Transverse colon (tissue), 4 donors: ENCODE measurements around the gene OLR1. TPM values are rescaled to one million over a fixed set of nuclear protein-coding genes. Genes with fewer than 3 reads are reported as not detected.

Source experiments
- DNase-seq: peaks from one replicate; pipeline ENCODE4 v3.0.0-alpha.2; 2019
- H3K27ac ChIP-seq, 4 donors: fragments of 200-600 bp; sonication (generic); 2 replicates each; pipeline ENCODE4 v1.5.1; 2016 to 2018; ENCODE audit warnings: inconsistent platforms in 4 of 4
- H3K27me3 ChIP-seq: fragments of 200-600 bp; sonication (generic); 2 replicates; pipeline ENCODE4 v1.5.1; 2017; ENCODE audit warnings: inconsistent platforms
- H3K36me3 ChIP-seq, 4 donors: fragments of 200-600 bp; sonication (generic); 2 replicates each; pipeline ENCODE4 v1.5.1; 2017 to 2019; ENCODE audit warnings: inconsistent platforms in 4 of 4
- H3K4me1 ChIP-seq, 4 donors: fragments of 200-600 bp; sonication (generic); 2 replicates each; pipeline ENCODE4 v1.5.1; 2017 to 2020; ENCODE audit warnings: inconsistent platforms in 4 of 4
- H3K4me3 ChIP-seq, 4 donors: fragments of 200-600 bp; sonication (generic); 1 replicate in 1 of 4; 2 replicates in 3 of 4; pipeline versions ENCODE4 v1.5.1 to v1.6.1; 2017 to 2019; ENCODE audit warnings: inconsistent platforms in 4 of 4
- H3K9me3 ChIP-seq, 2 donors: fragments of 200-600 bp; sonication (generic); 2 replicates each; pipeline ENCODE4 v1.5.1; 2017 to 2019; ENCODE audit warnings: inconsistent platforms in 2 of 2
- EP300 ChIP-seq: sonication (generic); formaldehyde crosslinking; IDR thresholded peaks from one replicate; pipeline ENCODE4 v1.6.1; 2017; ENCODE audit warnings: antibody characterized with exemption, low read depth
- POLR2A ChIP-seq: fragments of 450-650 bp; IDR thresholded peaks from one replicate; pipeline ENCODE4 v1.6.1; 2016; ENCODE audit warnings: antibody characterized with exemption, mild to moderate bottlenecking, moderate library complexity
- POLR2AphosphoS5 ChIP-seq, 3 donors: sonication (generic); formaldehyde crosslinking; IDR thresholded peaks; one replicate each; pipeline ENCODE4 v1.6.1; 2016; ENCODE audit warnings: antibody characterized with exemption in 3 of 3
- whole genome bisulfite sequencing, 2 donors: methylation state at CpG; one replicate each; pipeline ENCODE4 v1.1.5; 2018; ENCODE audit warnings: low coverage in 1 of 2; 5-methylcytosine and 5-hydroxymethylcytosine counted together
- in situ Hi-C, 4 donors: fragments of 200-750 bp; cut with MboI; loops; one replicate each; pipeline versions ENCODE4 v1.15.0 to v1.15.1; 2017; ENCODE audit warnings: low sequenced_read_pairs in 3 of 4, low pct_ligation_motif_present in 1 of 4, low pct_unique_long_range_greater_than_20kb in 1 of 4
- intact Hi-C: fragments of 100-400 bp; cut with DNase I; formaldehyde crosslinking; loops from one replicate; pipeline ENCODE4 v1.15.1; 2023; ENCODE audit warnings: low total_unique reads
- total RNA-seq, 4 donors: library from RNA; depleted of rRNA; stranded (reverse); fragments of >200 nt; gene quantifications; one replicate each; pipeline ENCODE4 v1.1.0, GENCODE V29; 2016
- TF ChIP-seq, protein P1 (sequence below), 5 experiments: fragments of 200-600 bp in 3 of 5; fragments of 450-650 bp in 2 of 5; sonication (generic) in 3 of 5; IDR thresholded peaks; 1 replicate in 2 of 5; 2 replicates in 3 of 5; pipeline ENCODE4 v1.5.1; 2016 to 2017; ENCODE audit warnings: antibody characterized with exemption in 5 of 5, inconsistent platforms in 3 of 5, mild to moderate bottlenecking in 2 of 5, moderate library complexity in 1 of 5

Gene OLR1
- total RNA-seq, 4 donors from 2014 or later, result 0.96 TPM; not detected in 3

DNA sequence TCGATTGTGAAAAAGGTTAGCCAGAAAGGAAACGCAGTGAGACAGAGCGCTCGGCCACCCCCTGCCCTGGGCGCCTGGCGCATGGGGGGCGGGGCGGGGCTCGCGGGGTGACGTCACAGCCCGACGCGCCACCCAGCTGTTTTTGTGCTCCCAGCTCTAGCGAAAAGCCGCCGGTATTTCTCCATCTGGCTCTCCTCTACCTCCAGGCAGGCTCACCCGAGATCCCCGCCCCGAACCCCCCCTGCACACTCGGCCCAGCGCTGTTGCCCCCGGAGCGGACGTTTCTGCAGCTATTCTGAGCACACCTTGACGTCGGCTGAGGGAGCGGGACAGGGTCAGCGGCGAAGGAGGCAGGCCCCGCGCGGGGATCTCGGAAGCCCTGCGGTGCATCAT, 40.8 kb upstream of the OLR1 start, which contains the start of gene GABARAPL1:
GABARAPL1 (plus strand) TSS at position 139 of the 393 bp plus-strand sequence; CDS start at position 392, 253 bp downstream.
- Histone ChIP-seq H3K4me3 (peak within 1 kb of the TSS; percentile 63 to 84 (median 70)), H3K9me3 (no peaks in the 10 kb centered on the region), H3K27me3 (no peaks in the 10 kb centered on the region), H3K36me3 (no peaks in the 10 kb centered on the region), H3K4me1 (peaks cover 0 to 25% (median 19%) of the 10 kb centered on the region in 4 donors), H3K27ac (peak within 1 kb of the TSS; percentile 97 to 98 (median 98))
- 0% methylated on average over 5 to 35 of the region's 35 CpGs for WGBS, 2 donors
- peak in 1 of 3 donors; percentile 16 for TF ChIP-seq POLR2AphosphoS5 (IDR thresholded peaks at IDR 0.05)
- TF ChIP-seq, protein P1, sequence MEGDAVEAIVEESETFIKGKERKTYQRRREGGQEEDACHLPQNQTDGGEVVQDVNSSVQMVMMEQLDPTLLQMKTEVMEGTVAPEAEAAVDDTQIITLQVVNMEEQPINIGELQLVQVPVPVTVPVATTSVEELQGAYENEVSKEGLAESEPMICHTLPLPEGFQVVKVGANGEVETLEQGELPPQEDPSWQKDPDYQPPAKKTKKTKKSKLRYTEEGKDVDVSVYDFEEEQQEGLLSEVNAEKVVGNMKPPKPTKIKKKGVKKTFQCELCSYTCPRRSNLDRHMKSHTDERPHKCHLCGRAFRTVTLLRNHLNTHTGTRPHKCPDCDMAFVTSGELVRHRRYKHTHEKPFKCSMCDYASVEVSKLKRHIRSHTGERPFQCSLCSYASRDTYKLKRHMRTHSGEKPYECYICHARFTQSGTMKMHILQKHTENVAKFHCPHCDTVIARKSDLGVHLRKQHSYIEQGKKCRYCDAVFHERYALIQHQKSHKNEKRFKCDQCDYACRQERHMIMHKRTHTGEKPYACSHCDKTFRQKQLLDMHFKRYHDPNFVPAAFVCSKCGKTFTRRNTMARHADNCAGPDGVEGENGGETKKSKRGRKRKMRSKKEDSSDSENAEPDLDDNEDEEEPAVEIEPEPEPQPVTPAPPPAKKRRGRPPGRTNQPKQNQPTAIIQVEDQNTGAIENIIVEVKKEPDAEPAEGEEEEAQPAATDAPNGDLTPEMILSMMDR (IDR thresholded peaks at IDR 0.05), result peak in 1 of 5 experiments; percentile 18
- no peak for TF ChIP-seq EP300
- TF ChIP-seq POLR2A, result peak; percentile 56
- DNase-seq, result peak; percentile 85
- in situ Hi-C loops (no loop called here), intact Hi-C loops (no loop called here)

DNA sequence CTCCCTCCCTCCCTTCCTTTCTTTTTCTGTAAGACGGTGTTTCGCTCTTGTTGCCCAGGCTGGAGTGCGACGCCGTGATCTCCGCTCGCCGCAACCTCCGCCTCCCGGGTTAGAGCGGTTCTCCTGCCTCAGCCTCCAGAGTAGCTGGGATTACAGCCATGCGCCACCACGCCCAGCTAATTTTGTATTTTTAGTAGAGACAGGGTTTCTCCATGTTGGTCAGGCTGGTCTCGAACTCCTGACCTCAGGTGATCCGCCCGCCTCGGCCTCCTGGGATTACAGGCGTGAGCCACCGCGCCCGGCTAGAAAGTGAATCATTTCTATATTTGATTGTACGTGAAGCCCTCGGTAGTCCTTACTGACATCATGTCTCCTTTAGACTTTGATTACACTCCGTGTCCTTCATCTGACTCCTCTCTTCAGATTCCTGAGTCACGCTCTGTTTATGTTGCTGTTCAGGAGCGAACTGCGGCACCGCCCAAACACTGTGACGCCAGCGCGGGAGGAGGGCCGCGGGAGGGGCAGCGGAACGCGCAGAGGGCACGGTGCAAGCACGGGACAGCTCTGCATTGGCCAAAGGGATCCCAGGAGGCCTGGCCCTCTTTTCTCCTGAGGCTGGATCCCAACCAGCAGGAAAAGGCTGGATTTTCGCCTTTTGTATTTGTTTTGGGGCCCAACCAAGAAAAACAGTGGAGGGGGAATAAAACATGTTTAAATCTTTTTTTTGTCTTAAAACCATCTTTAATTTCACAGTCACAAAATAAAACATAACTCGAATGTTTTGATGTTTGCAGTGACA, 40.2 kb upstream of the OLR1 start:
- Histone ChIP-seq H3K4me1 (peaks cover 0 to 25% (median 18%) of the 10 kb centered on the region in 4 donors), H3K36me3 (no peaks in the 10 kb centered on the region), H3K27ac (peak overlapping the region; percentile 97 to 98 (median 98)), H3K27me3 (no peaks in the 10 kb centered on the region), H3K4me3 (peak overlapping the region; percentile 63 to 84 (median 70)), H3K9me3 (no peaks in the 10 kb centered on the region)
- intact Hi-C loops, result no loop called here
- DNase-seq, result peak; percentile 98
- in situ Hi-C loops, result no loop called here
- TF ChIP-seq POLR2AphosphoS5 (IDR thresholded peaks at IDR 0.05) (peak; percentile 92 to 95 (median 93)), EP300 (peak; percentile 95), POLR2A (peak; percentile 88)
- TF ChIP-seq, protein P1 (IDR thresholded peaks at IDR 0.05), result no peak
- whole genome bisulfite sequencing, 2 donors, result 28 to 39% methylated on average over 32 to 40 of the region's 40 CpGs

DNA sequence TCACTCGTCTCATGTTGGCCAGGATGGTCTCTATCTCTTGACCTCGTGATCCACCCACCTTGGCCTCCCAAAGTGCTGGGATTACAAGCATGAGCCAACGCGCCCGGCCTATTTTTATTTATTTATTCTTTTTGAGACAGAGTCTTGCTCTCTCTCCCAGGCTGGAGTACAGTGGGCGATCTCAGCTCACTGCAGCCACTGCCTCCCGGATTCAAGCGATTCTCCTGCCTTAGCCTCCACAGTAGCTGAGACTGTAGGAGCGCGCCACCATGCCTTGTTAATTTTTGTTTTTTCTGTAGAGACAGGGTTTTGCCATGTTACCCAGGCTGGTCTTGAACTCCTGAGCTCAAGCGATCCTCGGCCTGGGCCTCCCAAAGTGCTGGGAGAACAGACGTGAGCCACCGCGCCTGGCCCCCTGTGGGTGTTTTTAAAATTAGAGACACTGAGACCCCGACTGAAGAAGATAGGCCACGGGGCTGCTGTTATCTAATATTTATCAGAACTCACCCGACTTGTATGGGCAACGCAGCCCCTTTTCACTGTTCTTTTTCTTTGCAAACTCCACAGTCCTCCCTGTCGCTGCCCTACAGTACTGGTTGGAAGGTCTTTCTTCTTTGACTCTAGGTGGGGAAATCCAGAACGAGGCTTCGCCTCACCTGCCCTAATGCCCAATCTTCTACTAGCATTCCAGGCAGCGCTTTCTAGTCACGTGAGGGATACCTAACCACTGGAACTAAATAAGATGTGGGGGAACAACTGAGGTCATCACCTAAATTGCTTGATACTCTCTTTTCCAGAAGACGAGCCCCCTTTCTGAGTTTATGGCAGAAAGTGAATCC, 39.4 kb upstream of the OLR1 start:
- Histone ChIP-seq H3K27ac (peak overlapping the region; percentile 97 to 98 (median 98)), H3K27me3 (no peaks in the 10 kb centered on the region), H3K4me3 (no peak overlapping the region), H3K4me1 (peaks cover 0 to 25% (median 18%) of the 10 kb centered on the region in 4 donors), H3K36me3 (no peaks in the 10 kb centered on the region), H3K9me3 (no peaks in the 10 kb centered on the region)
- no peak for TF ChIP-seq POLR2AphosphoS5 (IDR thresholded peaks at IDR 0.05)
- no peak for TF ChIP-seq POLR2A
- TF ChIP-seq, protein P1 (IDR thresholded peaks at IDR 0.05), result no peak
- no peak for TF ChIP-seq EP300
- intact Hi-C loops, result no loop called here
- 90 to 93% methylated on average over 10 to 25 of the region's 25 CpGs for WGBS, 2 donors
- DNase-seq, result no peak
- in situ Hi-C loops, result no loop called here

DNA sequence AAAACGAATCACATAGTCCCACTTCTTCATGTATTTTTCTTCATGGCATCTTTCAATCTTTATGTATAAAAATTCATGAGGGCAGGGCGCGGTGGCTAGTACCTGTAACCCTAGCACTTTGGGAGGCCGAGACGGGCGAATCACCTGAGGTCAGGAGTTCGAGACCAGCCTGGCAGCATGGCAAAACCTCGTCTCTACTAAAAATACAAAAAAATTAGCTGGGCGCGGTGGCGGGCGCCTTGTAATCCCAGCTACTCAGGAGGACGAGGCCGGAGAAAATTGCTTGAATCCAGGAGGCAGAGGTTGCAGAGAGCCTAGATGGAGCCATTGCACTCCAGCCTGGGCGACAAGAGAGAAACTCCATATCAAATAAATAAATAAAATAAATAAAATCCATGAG, 38.3 kb upstream of the OLR1 start:
- no peak for DNase-seq
- H3K4me3 ChIP-seq, result no peak overlapping the region
- in situ Hi-C loops, result no loop called here
- intact Hi-C loops, result no loop called here
- TF ChIP-seq, protein P1 (IDR thresholded peaks at IDR 0.05), result no peak
- no peak for TF ChIP-seq POLR2A
- TF ChIP-seq EP300, result no peak
- no peak for TF ChIP-seq POLR2AphosphoS5 (IDR thresholded peaks at IDR 0.05)
- H3K27me3 ChIP-seq, result no peaks in the 10 kb centered on the region
- H3K4me1 ChIP-seq, result peaks cover 0 to 17% (median 12%) of the 10 kb centered on the region in 4 donors
- H3K9me3 ChIP-seq, result no peaks in the 10 kb centered on the region
- H3K36me3 ChIP-seq, result no peaks in the 10 kb centered on the region
- WGBS, 2 donors, result 92 to 94% methylated on average over 11 to 15 of the region's 15 CpGs
- H3K27ac ChIP-seq, result no peak overlapping the region
